ENCODE data around the gene BBS4.
A peak's percentile ranks its signal among the peaks of the same experiment; 100 is the strongest.
"Not testable (repeated sequence)": the region's sequence is repeated elsewhere in the genome, so short reads cannot be mapped to it uniquely, and the experiment has no call there.

The BBS4 gene, protein sequence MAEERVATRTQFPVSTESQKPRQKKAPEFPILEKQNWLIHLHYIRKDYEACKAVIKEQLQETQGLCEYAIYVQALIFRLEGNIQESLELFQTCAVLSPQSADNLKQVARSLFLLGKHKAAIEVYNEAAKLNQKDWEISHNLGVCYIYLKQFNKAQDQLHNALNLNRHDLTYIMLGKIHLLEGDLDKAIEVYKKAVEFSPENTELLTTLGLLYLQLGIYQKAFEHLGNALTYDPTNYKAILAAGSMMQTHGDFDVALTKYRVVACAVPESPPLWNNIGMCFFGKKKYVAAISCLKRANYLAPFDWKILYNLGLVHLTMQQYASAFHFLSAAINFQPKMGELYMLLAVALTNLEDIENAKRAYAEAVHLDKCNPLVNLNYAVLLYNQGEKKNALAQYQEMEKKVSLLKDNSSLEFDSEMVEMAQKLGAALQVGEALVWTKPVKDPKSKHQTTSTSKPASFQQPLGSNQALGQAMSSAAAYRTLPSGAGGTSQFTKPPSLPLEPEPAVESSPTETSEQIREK

GRCh38 chr15:72685925-72686794 is at the start of gene BBS4, which contains the start of gene HIGD2B:
Gene BBS4, plus strand, starts transcription at chr15:72686207. Its CDS starts 21 bp downstream, at chr15:72686228.
Gene HIGD2B, minus strand, starts transcription at chr15:72686182. Its CDS starts 9,808 bp downstream, at chr15:72676374.
- DNase-seq (ENCODE audit: low read depth), result peak; percentile 71

DNA sequence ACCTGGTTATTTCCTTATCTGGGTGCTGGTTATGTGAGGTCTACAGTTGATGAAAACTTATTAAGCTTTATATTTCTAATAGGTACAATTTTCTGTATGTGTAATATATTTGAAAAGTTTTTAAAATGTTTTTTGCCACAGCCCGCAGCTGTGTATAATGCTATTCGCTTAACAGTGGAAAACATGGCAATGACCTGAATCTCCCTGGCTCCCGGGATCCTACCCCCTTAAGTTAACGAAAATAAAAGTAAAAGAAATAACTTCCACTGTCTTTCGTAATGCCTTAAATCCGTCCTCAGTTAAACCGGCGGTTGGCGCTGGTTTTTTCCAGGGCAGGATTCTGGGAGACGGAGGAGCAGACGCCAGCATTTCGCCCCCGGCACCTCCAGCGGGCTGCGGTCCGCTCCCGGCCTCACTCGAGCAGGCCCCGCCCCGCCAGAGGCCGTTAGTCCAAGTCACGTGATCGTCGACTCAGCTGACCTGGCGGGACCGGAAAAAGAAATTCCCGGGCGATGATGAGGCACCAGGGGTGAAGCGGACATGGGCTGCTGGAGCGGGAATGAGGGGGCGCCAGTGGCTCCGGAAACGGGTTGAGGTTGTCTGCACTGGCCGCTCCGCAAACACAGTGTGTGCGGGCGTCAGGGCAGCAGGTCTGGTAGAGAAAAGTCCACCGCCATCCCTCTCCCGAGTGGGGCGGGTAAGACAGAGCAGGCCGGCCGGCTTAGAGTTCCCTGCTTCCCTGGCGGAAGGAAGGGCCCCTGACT is 49.3 kb upstream of the BBS4 start:
- DNase-seq (ENCODE audit: low read depth), result peak; percentile 14

DNA sequence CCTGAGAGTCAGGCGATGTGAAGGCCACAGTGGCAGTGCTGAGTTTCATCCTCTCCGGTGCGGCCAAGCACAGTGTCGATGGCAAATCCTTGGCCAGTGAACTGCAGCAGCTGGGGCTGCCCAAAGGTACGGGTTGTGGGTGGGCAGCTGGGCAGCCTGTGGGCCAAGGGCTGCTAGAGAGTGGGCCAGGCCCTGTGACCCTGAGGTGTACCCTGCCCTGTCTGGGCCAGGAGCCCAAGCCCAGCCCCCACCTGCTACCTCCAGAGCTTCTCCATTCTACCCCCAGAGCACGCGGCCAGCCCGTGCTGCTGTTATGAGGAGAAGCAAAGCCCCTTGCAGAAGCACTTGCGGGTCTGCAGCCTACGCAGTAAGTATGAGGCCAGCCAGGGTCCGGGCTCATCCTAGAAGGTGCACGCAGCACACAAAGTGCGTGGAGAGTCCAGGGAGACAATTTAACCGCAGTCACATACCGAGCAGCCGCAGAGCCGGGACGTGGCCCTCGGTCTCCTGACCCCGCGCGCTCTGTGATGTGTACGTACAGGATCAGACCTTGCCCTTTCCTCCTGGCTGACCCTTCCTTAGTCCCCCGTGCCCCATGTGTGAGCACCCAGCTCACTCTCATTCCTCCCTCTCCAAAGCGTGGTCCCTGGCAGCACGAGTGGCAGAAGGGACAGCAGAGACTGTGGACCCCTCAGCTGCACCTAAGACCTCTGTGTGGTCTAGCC is 46.1 kb upstream of the BBS4 start:
- DNase-seq (ENCODE audit: low read depth), result not testable (repeated sequence)

DNA sequence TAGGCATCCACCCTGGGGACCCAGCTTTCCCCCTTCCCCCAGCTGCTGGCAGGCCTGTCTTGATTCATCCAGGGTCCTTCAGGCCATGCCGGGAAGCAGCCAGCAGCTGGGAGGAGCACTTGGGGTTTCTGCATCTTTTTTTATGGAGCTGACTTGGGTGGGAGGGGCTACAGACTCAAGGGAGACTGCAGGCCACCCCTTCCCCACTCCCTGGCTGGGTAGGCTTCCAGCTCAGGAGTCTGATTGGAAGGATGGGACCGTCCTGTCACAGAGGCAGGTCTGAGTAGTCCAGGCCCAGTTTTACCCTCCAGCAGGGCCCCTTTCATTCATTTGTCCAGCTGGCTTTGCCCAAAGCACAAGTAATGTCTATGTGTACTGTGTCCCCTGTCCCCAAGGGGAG is 43.7 kb upstream of the BBS4 start:
- not testable (repeated sequence) for DNase-seq (ENCODE audit: low read depth)

DNA sequence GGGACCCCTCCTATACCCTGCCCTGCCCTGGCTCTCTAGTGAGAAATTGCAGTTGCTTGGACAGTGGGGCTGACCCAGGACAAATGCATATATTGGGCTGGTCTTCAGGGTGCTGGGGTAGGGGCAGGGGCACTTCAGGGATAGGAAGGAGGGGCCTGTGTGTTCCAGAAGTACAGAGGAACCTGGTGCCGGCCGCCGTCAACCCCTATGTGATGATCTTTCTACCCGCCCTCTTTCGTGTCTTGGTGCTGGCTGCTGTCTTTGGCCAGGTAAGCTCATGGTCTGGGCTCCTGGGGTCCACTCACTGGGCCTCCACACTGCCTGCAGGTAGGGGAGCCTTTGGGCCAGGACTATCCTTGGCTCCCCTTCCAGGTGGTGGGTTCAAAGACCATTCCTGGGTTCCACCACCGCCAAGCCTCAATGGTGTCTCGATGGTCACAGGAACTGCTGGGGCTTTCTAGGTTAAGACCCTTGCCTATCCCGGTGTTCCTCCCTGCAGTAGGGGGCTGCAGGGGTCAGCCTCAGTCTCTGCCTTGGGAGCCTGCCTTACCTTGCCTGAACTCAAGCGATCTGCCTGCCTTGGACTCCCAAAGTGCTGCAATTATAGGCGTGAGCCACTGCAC is 37.3 kb upstream of the BBS4 start:
- not testable (repeated sequence) for DNase-seq (ENCODE audit: low read depth)

GRCh38 chr15:72654397-72654796 is 31.6 kb upstream of the BBS4 start, which contains the start of gene GOLGA6B:
Gene GOLGA6B, plus strand, starts transcription at chr15:72654697. Its CDS starts 41 bp downstream, at chr15:72654738.
- not testable (repeated sequence) for DNase-seq (ENCODE audit: low read depth)

DNA sequence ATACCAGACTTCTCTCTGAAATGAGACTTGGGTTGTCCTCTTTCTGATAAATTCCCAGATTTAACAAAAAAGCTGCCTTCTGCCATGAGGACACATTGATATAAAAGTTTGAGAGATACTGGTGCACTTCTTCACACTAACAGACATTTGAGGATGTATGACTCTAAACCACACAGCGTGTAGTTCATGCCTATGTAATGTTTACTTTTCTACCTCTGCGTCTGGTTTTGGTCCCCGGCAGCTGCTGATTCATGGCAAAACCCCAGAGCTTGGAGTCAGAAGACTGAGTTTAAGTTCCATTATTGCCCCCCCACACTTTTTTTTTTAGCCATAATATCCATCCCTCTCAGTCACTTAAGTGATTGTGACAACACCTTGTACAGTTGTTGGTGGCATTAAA is 30.0 kb upstream of the BBS4 start:
- DNase-seq (ENCODE audit: low read depth), result not testable (repeated sequence)

DNA sequence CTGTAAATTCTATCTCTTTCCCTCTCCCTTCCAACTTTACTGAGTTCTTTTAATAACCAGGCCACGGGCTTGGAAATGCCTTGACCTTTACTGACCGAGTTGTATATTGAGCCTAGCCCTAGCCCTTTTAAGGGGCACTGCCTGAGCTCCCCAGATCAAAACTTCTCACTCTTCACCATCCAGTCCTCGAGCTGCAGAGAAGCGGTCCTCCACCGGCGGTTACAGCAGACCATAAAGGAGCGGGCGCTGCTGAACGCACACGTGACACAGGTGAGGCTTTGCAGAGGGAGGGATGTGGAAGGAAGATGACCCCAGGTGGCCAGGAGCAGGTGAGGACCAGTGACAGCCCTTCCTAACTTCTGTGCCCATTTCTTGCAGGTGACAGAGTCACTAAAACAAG is 24.9 kb upstream of the BBS4 start:
- DNase-seq (ENCODE audit: low read depth), result not testable (repeated sequence)

DNA sequence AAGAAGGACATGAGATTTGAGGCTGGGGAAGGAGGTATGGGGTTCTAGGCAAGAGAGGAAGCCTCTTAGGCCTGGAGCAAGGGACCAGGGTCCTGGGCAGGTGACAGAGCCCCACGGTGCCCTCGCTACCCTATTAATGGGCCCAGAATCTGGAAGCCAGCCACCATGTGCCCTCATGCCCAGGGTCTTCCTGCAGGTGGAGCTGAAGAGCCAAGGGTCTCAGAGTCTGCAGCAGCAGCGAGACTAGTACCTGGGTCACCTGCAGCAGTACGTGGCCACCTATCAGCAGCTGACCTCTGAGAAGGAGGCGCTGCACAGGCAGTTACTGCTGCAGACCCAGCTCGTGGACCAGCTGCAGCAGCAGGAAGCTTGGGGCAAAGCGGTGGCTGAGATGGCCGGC is 22.1 kb upstream of the BBS4 start:
- DNase-seq (ENCODE audit: low read depth), result not testable (repeated sequence)

GRCh38 chr15:72665706-72666105 is 20.3 kb upstream of the BBS4 start:
- DNase-seq (ENCODE audit: low read depth), result not testable (repeated sequence)

GRCh38 chr15:72669803-72670202 is 16.2 kb upstream of the BBS4 start:
- not testable (repeated sequence) for DNase-seq (ENCODE audit: low read depth)

- peak; percentile 45 for DNase-seq (ENCODE audit: low read depth)
These were observed 15.2 kb upstream of the BBS4 start for GRCh38 chr15:72670656-72671352.

- DNase-seq (ENCODE audit: low read depth), result no peak
These were observed 14.5 kb upstream of the BBS4 start for GRCh38 chr15:72671525-72671924.

- no peak for DNase-seq (ENCODE audit: low read depth)
These were observed 9.2 kb upstream of the BBS4 start for GRCh38 chr15:72676838-72677237.

DNA sequence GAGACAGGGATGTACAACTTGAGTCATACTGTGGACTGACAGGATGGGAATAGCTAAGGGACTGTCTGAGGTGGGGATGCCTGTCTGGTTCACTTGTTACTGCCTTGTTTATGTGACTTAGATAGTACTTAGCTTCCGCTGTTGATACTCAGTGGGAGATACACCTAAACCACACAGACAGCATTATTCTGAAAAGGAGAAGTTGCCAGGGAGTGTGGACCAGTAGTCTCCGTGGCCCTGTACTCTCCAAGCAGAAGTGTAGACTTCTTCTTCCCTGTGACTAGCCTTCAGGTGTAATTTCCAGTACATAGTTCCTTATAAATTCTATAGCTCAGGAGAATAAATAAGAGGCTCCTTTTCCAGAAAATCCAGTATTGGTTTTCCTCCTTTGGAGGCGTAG is 5.1 kb upstream of the BBS4 start:
- DNase-seq (ENCODE audit: low read depth), result no peak

GRCh38 chr15:72682772-72683171 is 3.2 kb upstream of the BBS4 start:
- no peak for DNase-seq (ENCODE audit: low read depth)

DNA sequence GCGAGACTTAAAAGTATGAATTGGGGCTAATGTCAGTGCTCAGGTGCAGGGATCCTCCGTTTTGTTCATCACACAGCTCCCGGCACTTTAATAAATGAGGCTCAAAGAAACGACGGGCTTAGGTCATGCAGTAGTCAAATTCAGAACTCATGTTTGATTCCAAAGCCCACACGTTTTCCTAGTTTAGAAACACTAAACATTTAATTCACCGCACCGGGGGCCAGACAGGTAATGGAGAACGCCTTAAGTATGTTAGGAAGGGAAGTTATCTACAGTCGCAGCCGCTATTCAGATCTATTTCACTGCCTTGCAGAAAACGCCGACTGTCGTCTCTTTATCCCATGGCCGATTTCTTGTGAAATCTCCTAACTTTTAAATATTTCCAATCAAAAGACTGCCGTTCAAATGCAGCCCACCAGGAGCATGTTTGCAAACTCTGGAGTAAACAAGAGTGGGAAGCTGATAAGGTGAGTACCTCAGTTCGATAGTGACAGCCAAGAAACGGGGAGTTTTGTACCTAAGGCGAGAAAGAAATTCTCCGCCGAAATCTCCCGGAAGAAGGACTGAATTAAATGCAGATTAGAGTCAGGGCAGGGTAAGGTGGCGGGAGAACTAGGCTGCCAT is 594 bp upstream of the BBS4 start:
- DNase-seq (ENCODE audit: low read depth), result no peak

- DNase-seq (ENCODE audit: low read depth), result no peak
These were observed 2.7 kb downstream of the BBS4 start for GRCh38 chr15:72688697-72689096.

DNA sequence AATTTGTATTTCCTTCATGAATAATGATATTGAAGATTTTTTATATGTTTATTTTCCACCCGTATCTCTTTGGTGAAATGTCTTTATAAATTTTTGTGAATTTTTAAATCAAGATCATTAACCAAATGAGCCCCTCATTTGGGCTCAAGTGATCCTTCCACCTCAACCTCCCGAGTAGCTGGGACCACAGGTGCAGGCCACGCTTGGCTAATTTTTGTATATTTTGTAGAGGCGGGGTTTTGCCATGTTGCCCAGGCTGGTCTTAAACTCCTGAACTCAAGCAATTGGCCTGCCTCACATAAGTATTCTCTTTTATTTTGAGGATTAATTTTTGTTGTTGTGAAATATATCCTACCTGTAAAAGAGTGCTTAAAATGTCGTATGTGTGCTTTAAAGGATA is 4.9 kb downstream of the BBS4 start:
- DNase-seq (ENCODE audit: low read depth), result no peak
